GOT3 (cell line): ENCODE measurements around the gene SLC25A26.
"Not testable (repeated sequence)": the region's sequence is repeated elsewhere in the genome, so short reads cannot be mapped to it uniquely, and the experiment has no call there.

ENCODE experiments used
- DNase-seq: peaks from one replicate; lab custom pipeline; 2025; ENCODE audit warnings: mixed read lengths; lab: John Stamatoyannopoulos, UW

Gene SLC25A26

GRCh38 chr3:66411961-66412887 lies 191.4 kb downstream of the SLC25A26 start:
- no peak for DNase-seq

DNA sequence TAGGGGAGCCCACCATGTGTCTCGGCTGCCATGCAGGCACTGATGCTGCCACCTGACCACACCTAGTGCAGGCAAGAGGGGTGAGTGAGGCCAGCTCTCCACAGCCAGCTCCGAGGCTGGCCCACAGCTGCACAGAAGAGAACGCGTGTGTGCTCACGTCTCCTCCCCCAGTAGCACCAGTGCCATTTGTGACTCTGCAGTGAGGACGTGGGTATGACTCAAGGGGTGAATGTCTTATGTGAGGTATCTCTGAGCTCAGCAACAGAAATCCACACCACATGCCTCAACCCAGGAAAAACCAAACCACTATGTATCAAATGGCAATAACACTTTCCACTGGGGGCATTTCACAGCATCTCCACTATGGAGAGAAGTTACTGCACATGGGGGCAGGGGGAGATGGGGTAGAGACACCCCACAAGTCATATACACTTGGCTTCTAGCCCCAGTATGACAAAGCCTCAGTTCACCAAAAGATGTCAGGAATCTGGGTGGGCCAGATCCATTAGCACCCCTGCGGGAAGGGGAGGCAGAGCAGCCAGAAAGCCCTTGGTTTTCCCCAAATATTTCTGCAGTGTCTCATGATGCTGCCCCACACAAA lies 192.4 kb downstream of the SLC25A26 start:
- DNase-seq, result no peak

GRCh38 chr3:66414846-66415245 lies 194.0 kb downstream of the SLC25A26 start:
- no peak for DNase-seq

DNA sequence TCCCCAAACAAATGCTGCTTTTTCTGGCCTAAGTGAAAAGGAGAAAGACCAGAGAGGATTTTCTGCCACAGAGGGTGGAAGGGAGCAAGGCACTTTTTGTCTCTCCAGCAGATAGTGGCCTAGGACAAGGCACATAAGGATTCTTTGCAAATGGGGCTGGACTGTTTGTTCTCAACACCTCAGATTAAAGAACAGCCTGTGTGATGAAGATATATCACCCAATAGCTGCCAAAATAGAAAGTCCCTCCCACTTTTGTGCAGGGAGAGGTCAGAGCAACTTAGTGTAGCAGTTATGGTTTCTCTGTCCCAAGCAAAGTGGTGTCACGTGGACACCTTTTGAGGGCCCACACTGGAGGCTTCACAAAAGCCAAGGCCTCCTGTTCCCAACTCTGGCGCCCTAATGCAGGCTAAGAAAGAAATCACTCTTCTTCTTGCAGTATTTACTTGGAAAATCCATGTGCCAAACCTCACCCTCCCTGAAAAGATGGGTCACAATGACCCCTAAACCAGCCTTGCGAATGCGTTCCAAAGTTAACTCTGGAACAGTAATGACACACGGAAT lies 195.1 kb downstream of the SLC25A26 start:
- no peak for DNase-seq

GRCh38 chr3:66416556-66417304 lies 195.9 kb downstream of the SLC25A26 start:
- DNase-seq, result no peak

DNA sequence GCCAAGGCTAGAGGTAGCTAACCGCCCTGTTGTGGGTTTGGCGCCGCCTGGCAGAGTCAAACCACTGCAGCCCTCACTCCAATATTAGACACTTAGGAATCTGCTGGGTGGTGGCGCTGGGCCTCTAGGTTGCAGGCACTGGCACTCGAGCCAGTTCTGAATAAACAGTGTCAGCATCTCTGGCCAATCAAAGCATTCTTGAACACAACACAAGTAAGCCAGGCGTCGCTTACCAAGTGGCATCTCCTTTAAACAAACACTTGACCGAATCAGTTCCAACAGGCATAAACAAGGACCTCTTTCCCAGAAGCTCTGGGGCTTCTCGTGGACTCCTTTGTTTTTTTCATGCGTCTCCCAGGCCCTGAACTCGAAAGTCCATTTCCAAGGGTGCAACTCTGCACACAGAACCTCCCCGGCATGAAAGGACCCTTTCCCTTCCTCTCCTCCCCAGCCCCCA lies 197.7 kb downstream of the SLC25A26 start:
- DNase-seq, result no peak

GRCh38 chr3:66419036-66419435 lies 198.2 kb downstream of the SLC25A26 start:
- no peak for DNase-seq

DNA sequence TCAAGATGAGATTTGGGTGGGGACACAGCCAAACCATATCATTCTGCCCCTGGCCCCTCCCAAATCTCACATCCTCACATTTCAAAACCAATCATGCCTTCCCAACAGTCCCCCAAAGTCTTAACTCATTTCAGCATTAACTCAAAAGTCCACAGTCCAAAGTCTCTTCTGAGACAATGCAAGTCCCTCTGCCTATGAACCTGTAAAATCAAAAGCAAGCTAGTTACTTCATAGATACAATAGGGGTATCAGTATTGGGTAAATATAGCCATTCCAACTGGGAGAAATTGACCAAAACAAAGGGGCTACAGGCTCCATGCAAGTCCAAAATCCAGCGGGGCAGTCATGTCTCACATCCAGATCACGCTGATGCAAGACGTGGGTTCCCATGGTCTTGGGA lies 200.3 kb downstream of the SLC25A26 start:
- DNase-seq, result not testable (repeated sequence)

GRCh38 chr3:66421893-66422292 lies 201.1 kb downstream of the SLC25A26 start:
- not testable (repeated sequence) for DNase-seq

- no peak for DNase-seq
Observed at GRCh38 chr3:66423791-66424190, 203.0 kb downstream of the SLC25A26 start.

- DNase-seq, result no peak
Observed at GRCh38 chr3:66425032-66425431, 204.2 kb downstream of the SLC25A26 start.

GRCh38 chr3:66425576-66426114 lies 204.8 kb downstream of the SLC25A26 start:
- no peak for DNase-seq

DNA sequence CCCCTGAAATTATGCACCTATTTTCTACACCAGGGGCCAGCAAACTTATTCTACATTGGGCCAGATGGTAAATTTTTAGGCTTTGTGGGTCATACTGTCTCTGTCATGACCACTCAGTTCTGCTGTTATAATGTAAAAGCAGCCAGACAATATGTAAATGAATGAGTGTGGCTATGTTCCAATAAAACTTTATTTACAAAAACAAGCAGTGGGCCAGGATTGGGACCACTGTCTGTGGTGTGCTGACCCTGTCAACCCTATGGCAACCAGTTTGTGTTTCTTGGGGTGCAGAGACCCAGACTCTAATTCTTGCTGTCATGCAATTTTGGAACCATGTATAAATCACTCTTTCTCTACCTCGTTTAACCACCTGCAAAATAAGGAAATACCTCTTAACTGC lies 205.3 kb downstream of the SLC25A26 start:
- no peak for DNase-seq

DNA sequence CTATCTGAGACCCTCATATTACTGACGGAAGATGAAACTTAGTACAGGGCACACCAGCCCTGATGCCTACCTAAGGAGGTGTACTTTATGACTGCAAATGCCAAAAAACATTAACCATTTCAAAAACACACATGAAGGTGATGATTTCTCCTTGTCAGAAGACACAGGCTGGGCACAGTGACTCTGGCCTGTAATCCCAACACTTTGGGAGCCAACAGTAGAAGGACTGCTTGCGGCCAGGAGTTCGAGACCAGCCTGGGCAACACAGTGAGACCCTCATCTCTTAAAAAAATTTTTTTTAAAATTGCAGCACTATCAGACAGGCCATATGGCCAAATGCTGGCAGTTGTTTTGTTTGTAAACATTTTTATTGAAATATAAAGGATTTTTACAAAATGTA lies 206.6 kb downstream of the SLC25A26 start:
- DNase-seq, result no peak

DNA sequence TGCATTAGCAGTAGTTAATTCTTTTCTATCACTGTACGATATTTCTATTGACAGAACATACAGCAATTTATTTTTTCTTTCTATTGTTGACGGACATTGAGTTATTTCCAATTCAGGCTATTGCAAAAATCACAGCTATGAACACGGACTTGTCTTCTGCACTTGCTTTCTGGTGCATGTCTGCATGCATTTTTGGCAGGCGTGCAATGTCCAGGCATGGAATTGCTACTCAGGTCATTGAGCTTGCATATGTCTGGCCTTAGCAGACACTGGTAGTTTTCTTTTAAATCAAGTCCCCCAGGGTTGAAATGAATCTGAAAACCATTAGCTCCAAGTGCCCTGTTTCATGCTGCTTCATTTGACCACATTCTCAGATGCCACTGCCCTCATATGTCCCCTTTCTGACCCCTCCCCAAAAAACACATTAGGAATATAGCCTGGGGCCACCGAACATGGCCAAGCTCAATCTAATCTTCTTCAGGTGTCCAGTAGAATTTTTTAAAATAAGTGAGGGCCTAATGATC lies 207.2 kb downstream of the SLC25A26 start:
- DNase-seq, result no peak
